Activated T-cell treated with anti-CD3 and anti-CD28 coated beads for 48 hours (primary cell): ENCODE results near the gene CDRT4.

Experiments
- DNase-seq: peaks from one replicate; pipeline ENCODE4 v3.0.0-alpha.2; 2020; ENCODE audit warnings: low read depth

The CDRT4 gene

DNA sequence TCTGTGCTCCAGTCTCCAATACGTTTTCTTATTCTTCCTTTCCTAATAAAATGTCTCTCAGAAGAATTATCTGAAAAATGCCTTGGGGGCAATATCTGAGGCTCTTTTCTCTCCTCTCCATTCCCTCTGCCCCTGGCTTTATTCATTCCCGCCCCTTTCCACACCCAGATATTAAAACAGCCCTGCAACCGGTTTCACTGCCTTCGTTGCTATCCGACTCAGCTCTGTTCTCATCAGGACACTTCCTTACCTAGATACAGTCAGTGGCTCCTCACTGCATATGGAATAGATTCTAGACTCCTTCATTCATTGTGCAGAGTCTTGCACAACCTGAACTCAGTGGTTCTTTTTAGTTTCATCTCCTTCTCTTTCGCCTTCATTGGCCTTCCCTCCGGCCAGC, 74.0 kb downstream of the CDRT4 start:
- DNase-seq = no peak

DNA sequence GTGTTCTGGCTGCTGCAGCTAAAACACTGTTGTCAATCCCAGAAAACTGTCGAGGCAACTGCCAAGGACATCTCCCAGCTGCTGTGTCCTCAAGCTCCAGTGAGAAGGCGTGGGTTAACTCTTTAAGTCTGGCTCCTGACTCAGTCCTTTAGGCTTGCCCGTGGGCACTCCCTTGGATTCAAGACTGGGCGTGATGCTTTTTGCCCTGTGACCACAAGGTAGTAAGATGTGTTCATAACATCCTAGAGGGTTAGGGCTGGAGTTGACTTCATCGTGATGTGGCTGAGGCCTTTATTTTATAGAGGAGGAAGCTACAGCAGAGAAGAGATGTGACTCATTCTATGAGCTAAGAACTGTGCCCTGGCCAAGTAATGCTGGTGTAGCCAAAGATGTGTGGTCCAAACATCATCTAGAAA, 75.1 kb downstream of the CDRT4 start:
- DNase-seq = no peak

DNA sequence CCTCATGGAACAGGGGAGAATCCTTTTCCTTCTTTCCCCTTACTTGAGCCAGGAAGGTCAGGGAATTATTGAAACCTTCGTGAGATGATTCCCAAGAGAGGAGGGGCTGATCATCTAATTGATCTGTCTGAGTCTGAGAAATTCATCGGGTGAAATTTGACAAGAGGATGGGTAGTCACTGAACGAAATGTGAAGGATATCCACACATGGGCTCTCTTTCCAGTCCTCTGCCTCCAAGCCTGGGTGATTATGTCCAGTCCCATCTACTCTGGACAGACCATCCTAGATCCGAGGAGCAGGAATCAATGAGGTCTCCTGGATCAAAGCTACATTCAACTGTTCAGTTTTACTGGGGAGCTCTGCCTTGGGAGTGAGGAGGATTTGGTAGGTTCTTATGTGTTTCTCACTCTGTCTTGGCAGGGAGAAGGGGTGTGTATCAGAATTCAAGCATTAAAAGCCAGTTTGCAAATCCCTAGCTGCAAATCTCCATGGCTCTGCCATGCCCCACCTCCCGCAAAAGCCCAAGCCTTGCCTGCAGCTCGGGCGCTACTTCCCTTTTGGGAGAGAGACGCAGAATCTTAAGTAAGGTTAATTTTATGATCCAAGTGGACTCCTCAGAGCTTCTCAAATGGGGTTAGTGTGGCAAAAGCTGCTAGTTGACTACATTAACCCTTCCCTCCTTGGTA, 78.9 kb downstream of the CDRT4 start:
- DNase-seq = no peak

DNA sequence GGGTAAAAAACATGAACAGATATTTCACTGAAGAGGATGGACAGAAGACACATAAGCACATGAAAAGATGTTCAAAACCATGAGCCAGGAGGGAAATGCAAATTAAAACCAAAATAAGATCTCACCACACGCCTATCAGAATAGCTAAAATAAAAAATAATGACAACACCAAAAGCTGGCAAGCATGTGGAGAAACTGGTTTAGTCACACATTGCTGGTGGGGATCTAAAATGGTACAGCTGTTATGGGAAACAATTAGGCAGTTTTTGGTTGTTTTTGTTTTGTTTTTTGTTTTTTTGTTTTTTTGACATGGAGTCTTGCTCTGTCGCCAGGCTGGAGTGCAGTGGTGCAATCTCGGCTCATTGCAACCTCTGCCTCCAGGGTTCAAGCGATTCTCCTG, 81.3 kb downstream of the CDRT4 start:
- DNase-seq = no peak
